Suprapubic skin (tissue), 4 donors: ENCODE measurements around the gene WSB1.

Experiments
- CTCF ChIP-seq, 2 donors: fragments of 200-600 bp in 1 of 2; fragments of 450-650 bp in 1 of 2; sonication (generic) in 1 of 2; IDR thresholded peaks; one replicate each; pipeline ENCODE4 v1.5.1; 2016 to 2019; ENCODE audit warnings: antibody characterized with exemption in 2 of 2, mild to moderate bottlenecking in 1 of 2, moderate library complexity in 1 of 2
- EP300 ChIP-seq: sonication (generic); formaldehyde crosslinking; IDR thresholded peaks from one replicate; pipeline ENCODE4 v1.6.1; 2017; ENCODE audit warnings: antibody characterized with exemption
- POLR2A ChIP-seq, 2 donors: fragments of 450-650 bp; IDR thresholded peaks; one replicate each; pipeline ENCODE4 v1.6.1; 2017; ENCODE audit warnings: antibody characterized with exemption in 2 of 2, mild to moderate bottlenecking in 2 of 2, moderate library complexity in 2 of 2
- POLR2AphosphoS5 ChIP-seq, 3 donors: sonication (generic); formaldehyde crosslinking; IDR thresholded peaks; one replicate each; pipeline ENCODE4 v1.6.1; 2017; ENCODE audit warnings: antibody characterized with exemption in 3 of 3

DNA sequence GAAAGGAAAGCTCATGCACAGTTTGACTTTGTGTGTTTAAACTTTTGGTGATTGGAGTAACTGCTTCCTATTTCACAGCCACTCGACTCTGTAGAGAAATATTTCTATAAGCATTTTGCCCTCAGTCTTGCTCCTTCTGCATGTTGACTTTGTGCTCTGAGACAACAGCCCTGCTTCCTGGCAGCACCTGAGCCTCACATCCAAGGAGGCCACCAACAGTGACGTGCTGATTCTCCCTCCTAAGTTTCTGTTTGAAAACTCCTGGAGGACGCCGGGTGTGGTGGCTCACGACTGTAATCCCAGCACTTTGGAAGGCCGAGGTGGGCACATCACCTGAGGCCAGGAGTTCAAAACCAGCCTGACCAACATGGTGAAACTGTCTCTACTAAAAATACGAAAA, 23.9 kb upstream of the WSB1 start:
- no peak for TF ChIP-seq CTCF (IDR thresholded peaks at IDR 0.05)
- no peak for TF ChIP-seq EP300
- no peak for TF ChIP-seq POLR2A (IDR thresholded peaks at IDR 0.05)
- TF ChIP-seq POLR2AphosphoS5 (IDR thresholded peaks at IDR 0.05): no peak
